GM12874 (cell line): Measurements from ENCODE around the gene MYOZ1.

Source experiments
- CTCF ChIP-seq: IDR thresholded peaks from 2 replicates; pipeline ENCODE4 v1.5.1; 2011; ENCODE audit warnings: low read depth, mild to moderate bottlenecking, control low read depth, low read length, moderate library complexity; ENCODE audit not compliant: insufficient read depth

Gene MYOZ1

GRCh38 chr10:73588656-73589055, 52.6 kb downstream of the MYOZ1 start:
- no peak for TF ChIP-seq CTCF

- TF ChIP-seq CTCF, result no peak
Observed at GRCh38 chr10:73586583-73586984, 54.7 kb downstream of the MYOZ1 start.

- TF ChIP-seq CTCF, result no peak
Observed at GRCh38 chr10:73585327-73585726, 55.9 kb downstream of the MYOZ1 start.

GRCh38 chr10:73584737-73585136, 56.5 kb downstream of the MYOZ1 start:
- no peak for TF ChIP-seq CTCF

- TF ChIP-seq CTCF, result no peak
Observed at GRCh38 chr10:73581918-73582317, 59.4 kb downstream of the MYOZ1 start.
